H9 (cell line): ENCODE data around the gene PREB. TPM values are rescaled to one million over a fixed set of nuclear protein-coding genes. Genes with fewer than 3 reads are reported as not detected.

Experiments used
- DNase-seq: peaks from one replicate; pipeline ENCODE4 v3.0.0-alpha.2; 2017
- H2AFZ ChIP-seq: one replicate; pipeline ENCODE4 v1.6.1; 2013; ENCODE audit warnings: mild to moderate bottlenecking, low read length, control low read depth, moderate library complexity
- H2AK5ac ChIP-seq: 2 replicates; pipeline ENCODE4 v1.6.1; 2013; ENCODE audit warnings: low read length, control low read depth, mixed read lengths; ENCODE audit not compliant: insufficient read length
- H2BK120ac ChIP-seq: one replicate; pipeline ENCODE4 v1.6.1; 2013; ENCODE audit warnings: low read depth, mild to moderate bottlenecking, low read length, control low read depth, inconsistent platforms; ENCODE audit not compliant: poor library complexity, severe bottlenecking
- H2BK12ac ChIP-seq: 2 replicates; pipeline ENCODE4 v1.6.1; 2013; ENCODE audit warnings: low read length, control low read depth, mixed read lengths, low read depth; ENCODE audit not compliant: insufficient read length
- H2BK15ac ChIP-seq: 2 replicates; pipeline ENCODE4 v1.6.1; 2013; ENCODE audit warnings: low read depth, low read length, control low read depth
- H2BK20ac ChIP-seq: one replicate; pipeline ENCODE4 v1.6.1; 2013; ENCODE audit warnings: low read depth, mild to moderate bottlenecking, low read length, control low read depth, inconsistent platforms; ENCODE audit not compliant: poor library complexity, severe bottlenecking
- H2BK5ac ChIP-seq: 2 replicates; pipeline ENCODE4 v1.6.1; 2013; ENCODE audit warnings: low read length, control low read depth, mixed read lengths; ENCODE audit not compliant: insufficient read length
- H3K14ac ChIP-seq: 2 replicates; pipeline ENCODE4 v1.6.1; 2013; ENCODE audit warnings: low read length, control low read depth; ENCODE audit not compliant: insufficient read depth
- H3K18ac ChIP-seq: 2 replicates; pipeline ENCODE4 v1.6.1; 2013; ENCODE audit warnings: low read depth, mild to moderate bottlenecking, mixed read lengths, low read length, control low read depth; ENCODE audit not compliant: insufficient read length
- H3K23ac ChIP-seq: 2 replicates; pipeline ENCODE4 v1.6.1; 2013; ENCODE audit warnings: low read length, control low read depth, mixed read lengths, low read depth; ENCODE audit not compliant: insufficient read length
- H3K23me2 ChIP-seq: 2 replicates; pipeline ENCODE4 v1.6.1; 2013; ENCODE audit warnings: low read depth, mild to moderate bottlenecking, mixed read lengths, low read length, control low read depth; ENCODE audit not compliant: insufficient read length, poor library complexity, severe bottlenecking
- H3K27ac ChIP-seq: 2 replicates; pipeline ENCODE4 v1.5.1; 2013; ENCODE audit warnings: low read length, control low read depth, mixed read lengths, low read depth; ENCODE audit not compliant: insufficient read length
- H3K27me3 ChIP-seq: 2 replicates; pipeline ENCODE4 v1.6.1; 2013; ENCODE audit warnings: low read length, control low read depth, inconsistent platforms; ENCODE audit not compliant: insufficient read depth
- H3K4ac ChIP-seq: 2 replicates; pipeline ENCODE4 v1.6.1; 2013; ENCODE audit warnings: low read depth, mild to moderate bottlenecking, control low read depth, inconsistent platforms, low read length, moderate library complexity
- H3K4me1 ChIP-seq: 2 replicates; pipeline ENCODE4 v1.6.1; 2013; ENCODE audit warnings: low read length, control low read depth, inconsistent platforms; ENCODE audit not compliant: insufficient read depth
- H3K4me2 ChIP-seq: 2 replicates; pipeline ENCODE4 v1.6.1; 2013; ENCODE audit warnings: low read length, control low read depth, mixed read lengths; ENCODE audit not compliant: insufficient read length, insufficient read depth
- H3K56ac ChIP-seq: 2 replicates; pipeline ENCODE4 v1.6.1; 2013; ENCODE audit warnings: low read depth, mild to moderate bottlenecking, mixed read lengths, low read length, control low read depth; ENCODE audit not compliant: insufficient read length
- H3K79me1 ChIP-seq: 2 replicates; pipeline ENCODE4 v1.6.1; 2013; ENCODE audit warnings: low read depth, mild to moderate bottlenecking, moderate library complexity, low read length, control low read depth, inconsistent platforms; ENCODE audit not compliant: insufficient read depth, poor library complexity, severe bottlenecking
- H3K79me2 ChIP-seq: 2 replicates; pipeline ENCODE4 v1.6.1; 2013; ENCODE audit warnings: low read length, control low read depth, inconsistent platforms; ENCODE audit not compliant: insufficient read depth
- H3K9ac ChIP-seq: 2 replicates; pipeline ENCODE4 v1.6.1; 2013; ENCODE audit warnings: low read length, control low read depth, mixed read lengths; ENCODE audit not compliant: insufficient read length; ENCODE audit errors: extremely low read depth
- H3K9me3 ChIP-seq: one replicate; pipeline ENCODE4 v1.6.1; 2013; ENCODE audit warnings: low read depth, low read length, inconsistent platforms; ENCODE audit not compliant: control insufficient read depth
- H3T11ph ChIP-seq: one replicate; pipeline ENCODE4 v1.6.1; 2013; ENCODE audit warnings: mild to moderate bottlenecking, low read length, control low read depth, inconsistent platforms
- H4K20me1 ChIP-seq: one replicate; pipeline ENCODE4 v1.6.1; 2013; ENCODE audit not compliant: control insufficient read depth, insufficient read length, insufficient read depth
- H4K5ac ChIP-seq: 2 replicates; pipeline ENCODE4 v1.6.1; 2013; ENCODE audit warnings: low read depth, mild to moderate bottlenecking, mixed read lengths, low read length, control low read depth; ENCODE audit not compliant: insufficient read length
- H4K8ac ChIP-seq: replicated peaks from 2 replicates; pipeline ENCODE4 v1.6.1; 2013; ENCODE audit warnings: low read length, control low read depth, mixed read lengths, low read depth; ENCODE audit not compliant: insufficient read length
- H4K91ac ChIP-seq: 2 replicates; pipeline ENCODE4 v1.6.1; 2013; ENCODE audit warnings: low read depth, mild to moderate bottlenecking, moderate library complexity, mixed read lengths, low read length, control low read depth; ENCODE audit not compliant: insufficient read length
- H3K27ac Mint-ChIP-seq, 3 experiments: 2 replicates in 2 of 3; 3 replicates in 1 of 3; pipeline ENCODE4 v1.8.0; 2020 to 2021; ENCODE audit warnings: mixed read lengths in 3 of 3, mild to moderate bottlenecking in 1 of 3, moderate library complexity in 1 of 3
- H3K27me3 Mint-ChIP-seq: 2 replicates; pipeline ENCODE4 v1.8.0; 2021; ENCODE audit warnings: low read depth, mild to moderate bottlenecking, moderate library complexity, mixed read lengths
- H3K36me3 Mint-ChIP-seq, 3 experiments: 2 replicates in 2 of 3; 3 replicates in 1 of 3; pipeline ENCODE4 v1.8.0; 2020 to 2021; ENCODE audit warnings: low read depth in 3 of 3, mixed read lengths in 3 of 3; ENCODE audit not compliant: insufficient read depth in 1 of 3
- H3K4me1 Mint-ChIP-seq, 2 experiments: 2 replicates each; pipeline ENCODE4 v1.8.0; 2020; ENCODE audit warnings: mixed read lengths in 2 of 2
- H3K4me3 Mint-ChIP-seq, 2 experiments: 2 replicates in 1 of 2; 3 replicates in 1 of 2; pipeline ENCODE4 v1.8.0; 2020 to 2021; ENCODE audit warnings: mild to moderate bottlenecking in 2 of 2, mixed read lengths in 2 of 2, moderate library complexity in 1 of 2
- H3K9me3 Mint-ChIP-seq, 2 experiments: 2 replicates in 1 of 2; 3 replicates in 1 of 2; pipeline ENCODE4 v1.8.0; 2020; ENCODE audit warnings: mild to moderate bottlenecking in 2 of 2, mixed read lengths in 2 of 2, moderate library complexity in 1 of 2
- WGBS: extraction: QIAGEN DNeasy Blood & Tissue Kit; methylation state at CpG from one replicate; pipeline ENCODE4 v1.1.7; 2013; ENCODE audit warnings: missing lambda C conversion rate, low lambda C conversion rate, mixed read lengths; ENCODE audit not compliant: insufficient read length; ENCODE audit errors: extremely low coverage; 5-methylcytosine and 5-hydroxymethylcytosine counted together
- total RNA-seq: library from RNA; stranded (reverse); gene quantifications from 2 replicates; pipeline ENCODE4 v1.2.1, GENCODE V29; 2021
- TF ChIP-seq, protein P1 (sequence below): fragments of 200-600 bp; sonication (generic); conservative IDR thresholded peaks from 3 replicates; pipeline ENCODE4 v1.8.0; 2021; ENCODE audit warnings: antibody characterized with exemption, mild to moderate bottlenecking

Gene PREB
- total RNA-seq, 1 experiment from 2014 or later: 43.6 TPM

DNA sequence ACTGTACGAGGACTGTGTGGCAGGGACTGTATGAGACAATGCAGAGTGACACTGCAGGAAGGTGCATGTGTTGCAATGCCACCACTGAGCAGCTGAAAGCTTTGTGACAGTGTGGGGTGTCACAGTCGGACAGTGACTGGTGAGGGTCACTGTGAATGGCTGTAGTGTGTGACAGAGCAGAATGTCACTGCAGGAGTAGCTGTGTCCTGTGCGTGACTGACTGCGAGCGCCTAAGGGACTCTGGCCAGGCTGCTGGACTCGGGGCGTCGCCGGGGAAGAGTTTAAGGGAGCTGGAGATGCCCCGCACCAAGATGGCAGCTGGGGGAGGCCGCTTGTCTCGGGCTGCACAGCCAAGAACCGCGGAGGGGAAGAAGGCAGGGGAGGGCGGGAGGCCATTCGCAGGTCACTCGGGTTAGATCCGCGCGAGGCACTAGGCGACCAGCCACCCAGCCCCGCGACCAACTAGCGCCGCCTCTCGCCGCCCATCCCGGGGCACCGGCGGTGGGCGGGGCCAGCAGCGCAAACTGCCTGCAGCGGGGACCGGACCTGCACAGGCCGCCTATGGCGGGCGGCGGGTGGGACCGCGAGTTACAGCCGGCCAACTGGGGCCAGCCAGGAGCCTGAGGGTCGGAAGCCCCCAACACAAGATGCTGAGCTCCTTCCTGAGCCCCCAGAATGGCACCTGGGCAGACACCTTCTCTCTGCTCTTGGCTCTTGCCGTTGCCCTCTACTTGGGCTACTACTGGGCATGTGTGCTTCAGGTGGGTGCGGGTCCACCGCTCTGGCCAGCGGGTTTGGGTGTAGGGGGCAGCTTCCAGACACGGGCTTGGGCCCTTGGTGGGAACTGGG lies 10.9 kb downstream of the PREB start, which contains the start of gene ABHD1:
Gene ABHD1, plus strand, starts transcription at position 514 of the 849 bp plus-strand sequence. Its CDS starts 134 bp downstream, at position 648.
- H3K27me3 ChIP-seq: peaks cover 12% of the 10 kb centered on the region; the same call in 1 of the 2 replicates

More for the DNA sequence above, 10.9 kb downstream of the PREB start, which contains the start of gene ABHD1:
- Histone ChIP-seq H3K4ac (no peak within 1 kb of the TSS), H3K4me2 (peak within 1 kb of the TSS; percentile 94), H4K91ac (no peak within 1 kb of the TSS), H2AK5ac (no peak within 1 kb of the TSS), H4K20me1 (peaks cover 2% of the 10 kb centered on the region), H3K27ac (no peak within 1 kb of the TSS), H3K18ac (peak within 1 kb of the TSS; percentile 65), H3K23ac (no peak within 1 kb of the TSS), H3T11ph (no peak within 1 kb of the TSS), H3K79me2 (no peaks in the 10 kb centered on the region), H4K8ac (no peak within 1 kb of the TSS), H3K23me2 (peaks cover 7% of the 10 kb centered on the region), H3K4me1 (no peaks in the 10 kb centered on the region; the same call in 1 of the 2 replicates), H3K9me3 (no peaks in the 10 kb centered on the region), H2BK12ac (no peak within 1 kb of the TSS), H2BK5ac (no peak within 1 kb of the TSS), H2BK15ac (no peak within 1 kb of the TSS; the same call in 1 of the 2 replicates), H3K79me1 (no peaks in the 10 kb centered on the region), H3K56ac (no peak within 1 kb of the TSS), H4K5ac (no peak within 1 kb of the TSS), H3K9ac (no peak within 1 kb of the TSS), H2BK120ac (no peak within 1 kb of the TSS), H3K14ac (peak within 1 kb of the TSS; percentile 69), H2BK20ac (no peak within 1 kb of the TSS), H2AFZ (no peak within 1 kb of the TSS)
- H3K36me3 Mint-ChIP-seq: no peaks in the 10 kb centered on the region; a peak in 3 of 7 replicates
- peaks cover 53% of the 10 kb centered on the region for H3K27me3 Mint-ChIP-seq
- TF ChIP-seq, protein P1, sequence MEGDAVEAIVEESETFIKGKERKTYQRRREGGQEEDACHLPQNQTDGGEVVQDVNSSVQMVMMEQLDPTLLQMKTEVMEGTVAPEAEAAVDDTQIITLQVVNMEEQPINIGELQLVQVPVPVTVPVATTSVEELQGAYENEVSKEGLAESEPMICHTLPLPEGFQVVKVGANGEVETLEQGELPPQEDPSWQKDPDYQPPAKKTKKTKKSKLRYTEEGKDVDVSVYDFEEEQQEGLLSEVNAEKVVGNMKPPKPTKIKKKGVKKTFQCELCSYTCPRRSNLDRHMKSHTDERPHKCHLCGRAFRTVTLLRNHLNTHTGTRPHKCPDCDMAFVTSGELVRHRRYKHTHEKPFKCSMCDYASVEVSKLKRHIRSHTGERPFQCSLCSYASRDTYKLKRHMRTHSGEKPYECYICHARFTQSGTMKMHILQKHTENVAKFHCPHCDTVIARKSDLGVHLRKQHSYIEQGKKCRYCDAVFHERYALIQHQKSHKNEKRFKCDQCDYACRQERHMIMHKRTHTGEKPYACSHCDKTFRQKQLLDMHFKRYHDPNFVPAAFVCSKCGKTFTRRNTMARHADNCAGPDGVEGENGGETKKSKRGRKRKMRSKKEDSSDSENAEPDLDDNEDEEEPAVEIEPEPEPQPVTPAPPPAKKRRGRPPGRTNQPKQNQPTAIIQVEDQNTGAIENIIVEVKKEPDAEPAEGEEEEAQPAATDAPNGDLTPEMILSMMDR: no peak
- peaks cover 11 to 16% of the 10 kb centered on the region in 2 experiments for H3K4me1 Mint-ChIP-seq
- no peaks in the 10 kb centered on the region for H3K9me3 Mint-ChIP-seq
- peak; percentile 67 for DNase-seq
- H3K4me3 Mint-ChIP-seq: peak within 1 kb of the TSS; percentile 80 to 89
- WGBS: no CpG with 5 or more reads among the region's 47 CpGs
- H3K27ac Mint-ChIP-seq: peak within 1 kb of the TSS in 1 of 3 experiments; percentile 37; a peak in 1 of 7 replicates
